ENCODE results near the gene SSNA1.
A peak's percentile ranks its signal among the peaks of the same experiment; 100 is the strongest.

The SSNA1 gene

DNA sequence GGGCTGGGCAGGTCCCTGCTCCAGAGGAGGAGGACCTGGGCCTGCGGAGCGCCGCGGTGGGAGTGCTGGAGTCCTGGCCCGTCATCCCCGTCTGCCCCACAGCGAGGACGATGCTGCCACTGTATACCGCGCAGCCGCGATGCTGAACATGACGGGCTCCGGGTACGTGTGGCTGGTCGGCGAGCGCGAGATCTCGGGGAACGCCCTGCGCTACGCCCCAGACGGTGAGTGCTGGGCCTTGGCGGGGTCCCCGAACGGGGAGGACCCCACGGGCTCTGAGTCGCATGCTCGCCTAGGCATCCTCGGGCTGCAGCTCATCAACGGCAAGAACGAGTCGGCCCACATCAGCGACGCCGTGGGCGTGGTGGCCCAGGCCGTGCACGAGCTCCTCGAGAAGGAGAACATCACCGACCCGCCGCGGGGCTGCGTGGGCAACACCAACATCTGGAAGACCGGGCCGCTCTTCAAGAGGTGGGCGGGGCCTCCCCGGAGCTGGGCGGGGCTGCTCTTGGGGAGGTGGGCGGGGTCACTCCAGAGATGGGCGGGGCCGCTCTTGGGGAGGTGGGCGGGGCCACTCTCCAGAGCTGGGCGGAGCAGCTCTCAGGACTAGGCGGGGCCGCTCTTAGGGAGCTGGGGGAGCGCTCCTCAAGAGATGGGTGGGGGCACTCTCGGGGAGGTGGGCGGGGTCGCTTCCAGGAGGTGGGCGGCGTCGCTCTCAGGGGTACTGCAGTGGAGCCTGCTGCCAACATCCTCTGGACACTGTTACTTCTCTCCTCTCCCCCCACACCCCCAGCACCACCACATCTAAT is 31.7 kb upstream of the SSNA1 start:
- peak; percentile 59 for DNase-seq

DNA sequence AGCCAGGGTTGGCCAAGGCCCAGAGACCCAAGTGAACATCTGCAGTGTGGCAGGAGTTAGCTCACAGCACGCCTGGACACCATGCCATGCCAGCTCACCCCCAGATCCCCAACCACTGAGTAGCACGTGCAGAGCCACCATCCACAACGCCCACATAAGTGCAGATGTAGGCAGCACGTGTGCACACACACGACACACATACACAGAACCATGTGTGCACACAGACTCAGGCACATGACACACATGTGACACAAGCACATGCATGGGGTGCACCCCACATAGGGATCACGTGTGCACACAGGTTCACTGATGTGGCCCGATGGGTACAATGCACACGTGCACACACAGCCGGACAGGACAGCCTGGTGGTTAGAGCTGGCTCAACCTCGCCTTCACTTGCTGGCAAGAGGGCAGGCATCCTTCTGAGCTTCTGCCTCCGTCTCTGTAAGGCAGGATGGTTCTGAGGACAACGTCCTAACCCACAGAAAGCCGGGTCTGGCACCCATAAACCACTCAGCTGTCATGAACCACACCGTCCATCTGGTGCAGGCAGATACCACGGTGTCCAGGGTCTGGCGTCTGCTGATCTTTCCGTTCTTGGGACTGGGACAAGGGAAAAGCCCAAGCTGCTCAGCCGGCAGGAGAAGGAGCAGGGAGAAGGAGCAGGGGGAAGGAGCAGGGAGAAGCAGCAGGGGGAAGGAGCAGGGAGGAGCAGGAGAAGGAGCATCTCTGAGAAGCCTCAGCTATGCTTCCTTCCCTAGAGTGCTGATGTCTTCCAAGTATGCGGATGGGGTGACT is 30.7 kb upstream of the SSNA1 start:
- DNase-seq = no peak

DNA sequence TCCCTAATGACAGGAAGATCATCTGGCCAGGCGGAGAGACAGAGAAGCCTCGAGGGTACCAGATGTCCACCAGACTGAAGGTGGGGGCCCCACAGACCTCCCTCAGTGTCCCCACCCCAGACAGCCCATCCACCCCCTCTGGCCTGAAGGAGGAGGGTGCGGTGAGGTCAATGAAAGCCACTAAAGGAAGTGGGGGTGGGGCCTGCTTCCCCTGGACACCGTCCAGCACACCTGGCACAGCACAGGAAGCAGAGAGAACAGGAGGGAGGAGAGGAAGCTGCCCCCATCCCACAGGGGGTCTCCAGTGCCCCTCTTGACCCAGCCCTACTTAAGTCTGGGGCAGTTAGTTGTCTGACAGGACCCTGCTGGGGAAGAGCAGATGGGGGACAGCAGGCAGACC is 29.9 kb upstream of the SSNA1 start:
- no peak for DNase-seq

DNA sequence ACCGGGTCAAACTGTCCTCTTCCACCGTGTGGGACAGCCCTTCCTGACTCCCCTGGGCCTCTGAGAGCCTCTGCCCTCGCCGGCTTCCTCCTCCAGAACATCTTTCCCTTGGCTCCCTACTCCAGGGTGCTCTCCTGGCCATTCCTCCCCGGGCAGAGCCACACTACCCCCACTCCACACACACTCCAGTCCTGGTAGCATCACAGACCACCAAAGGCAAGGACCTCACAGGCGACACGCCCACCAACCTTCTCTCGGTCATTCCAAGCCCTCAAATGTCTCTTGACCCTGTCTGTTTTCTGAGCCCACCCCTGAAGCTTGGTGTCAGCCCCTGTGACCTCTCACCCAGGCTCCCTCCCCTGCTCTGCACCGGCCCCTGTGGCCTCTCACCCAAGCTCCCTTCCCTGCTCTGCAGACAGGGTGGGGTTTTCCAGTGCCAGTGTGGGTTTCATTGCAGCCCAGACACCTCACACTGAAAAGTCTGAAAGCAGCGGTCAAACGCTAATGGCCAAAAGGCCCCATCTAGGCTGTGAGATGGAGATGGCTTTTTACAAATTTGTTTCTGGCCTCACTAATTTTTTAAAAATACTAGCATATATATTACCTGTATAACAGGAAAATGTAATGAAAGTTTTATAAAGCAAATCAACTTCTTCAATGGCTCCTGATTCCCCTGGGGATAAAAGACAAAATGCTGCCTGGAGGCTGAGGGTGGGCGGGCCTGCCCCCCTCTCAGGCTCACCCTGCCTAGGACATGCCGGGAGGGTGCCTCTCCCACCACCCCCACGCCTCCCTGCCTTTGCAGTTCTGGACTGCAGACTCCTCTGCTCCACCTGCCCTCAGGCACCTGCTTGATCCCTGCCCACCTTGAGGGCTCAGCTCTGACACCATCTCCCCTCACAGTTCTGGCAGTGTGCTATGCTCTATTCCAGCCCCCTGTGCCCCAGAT is 29.1 kb upstream of the SSNA1 start:
- no peak for DNase-seq

DNA sequence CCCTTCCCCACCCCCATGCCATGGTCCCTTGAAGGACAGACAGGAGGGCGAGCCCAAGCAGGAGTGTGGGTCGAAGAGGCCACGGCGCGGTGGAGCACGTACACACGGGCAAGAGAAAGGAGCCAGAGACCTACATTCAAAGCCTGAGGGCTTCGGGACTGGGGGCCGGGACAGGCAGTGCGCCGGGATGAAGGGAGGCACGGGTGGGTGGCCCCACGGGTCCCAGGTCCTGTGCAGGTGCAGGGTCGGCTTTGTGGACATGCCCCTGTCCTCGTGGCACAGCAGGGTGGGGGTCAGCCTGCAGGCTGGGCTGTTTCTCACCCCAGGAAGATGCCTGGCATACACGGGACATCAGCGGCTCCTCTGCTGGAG is 28.4 kb upstream of the SSNA1 start:
- no peak for DNase-seq

DNA sequence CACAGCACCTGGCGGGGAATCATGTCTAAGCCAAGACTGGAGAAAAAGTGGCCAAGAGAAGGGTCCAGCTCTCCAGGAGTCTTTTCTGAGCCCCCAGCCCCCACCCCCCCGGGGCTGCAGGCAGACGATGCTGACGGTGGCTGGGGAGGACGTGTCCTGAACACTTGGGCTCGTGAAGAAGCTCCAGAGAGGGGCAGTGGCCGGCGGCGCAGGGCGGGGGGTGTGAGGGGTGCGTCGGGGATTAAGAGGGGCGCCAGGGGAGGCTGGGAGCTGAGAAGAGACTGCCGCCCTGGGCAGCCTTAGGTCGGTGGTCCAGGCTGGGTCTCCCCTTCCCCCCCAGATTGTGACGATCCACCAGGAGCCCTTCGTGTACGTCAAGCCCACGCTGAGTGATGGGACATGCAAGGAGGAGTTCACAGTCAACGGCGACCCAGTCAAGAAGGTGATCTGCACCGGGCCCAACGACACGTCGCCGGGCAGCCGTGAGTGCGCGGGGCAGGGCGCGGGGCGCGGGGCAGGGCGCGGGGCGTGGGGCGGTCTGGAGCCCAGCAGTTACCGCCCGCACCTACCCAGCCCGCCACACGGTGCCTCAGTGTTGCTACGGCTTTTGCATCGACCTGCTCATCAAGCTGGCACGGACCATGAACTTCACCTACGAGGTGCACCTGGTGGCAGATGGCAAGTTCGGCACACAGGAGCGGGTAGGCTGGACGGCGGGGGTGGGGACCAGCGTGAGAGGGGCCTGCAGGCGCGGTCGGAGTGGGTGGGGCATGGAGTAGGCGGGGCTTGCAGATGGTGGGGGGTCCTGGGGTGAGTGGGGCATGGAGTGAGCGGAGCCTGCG is 27.5 kb upstream of the SSNA1 start:
- DNase-seq = no peak

DNA sequence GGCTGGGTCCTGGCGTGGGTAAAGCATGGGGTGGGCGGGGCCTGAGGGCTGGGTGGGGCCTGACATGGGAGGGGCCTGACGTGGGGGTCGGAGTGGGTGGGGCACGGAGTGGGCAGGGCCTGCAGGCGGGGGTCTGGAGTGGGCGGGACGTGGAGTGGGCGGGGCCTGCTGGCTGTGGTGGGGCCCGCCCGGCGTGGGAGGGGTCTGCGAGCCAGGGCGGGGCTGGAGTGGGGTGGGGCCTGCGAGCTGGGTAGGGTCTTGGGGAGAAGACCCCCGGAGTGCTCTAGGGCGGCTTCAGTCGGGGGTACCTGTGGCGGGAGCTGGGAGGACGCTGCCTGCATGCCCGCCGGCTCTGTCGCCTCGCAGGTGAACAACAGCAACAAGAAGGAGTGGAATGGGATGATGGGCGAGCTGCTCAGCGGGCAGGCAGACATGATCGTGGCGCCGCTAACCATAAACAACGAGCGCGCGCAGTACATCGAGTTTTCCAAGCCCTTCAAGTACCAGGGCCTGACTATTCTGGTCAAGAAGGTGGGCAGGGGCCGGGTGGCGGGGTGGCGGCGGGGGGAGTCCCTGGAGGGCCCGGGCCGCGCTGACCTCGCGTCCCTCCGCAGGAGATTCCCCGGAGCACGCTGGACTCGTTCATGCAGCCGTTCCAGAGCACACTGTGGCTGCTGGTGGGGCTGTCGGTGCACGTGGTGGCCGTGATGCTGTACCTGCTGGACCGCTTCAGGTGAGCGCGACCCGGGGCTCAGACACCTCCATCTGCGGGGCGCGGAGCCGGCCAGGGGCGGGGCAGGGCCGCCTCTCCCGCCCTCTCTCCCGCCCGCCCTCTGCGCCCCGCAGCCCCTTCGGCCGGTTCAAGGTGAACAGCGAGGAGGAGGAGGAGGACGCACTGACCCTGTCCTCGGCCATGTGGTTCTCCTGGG is 26.7 kb upstream of the SSNA1 start:
- no peak for DNase-seq

DNA sequence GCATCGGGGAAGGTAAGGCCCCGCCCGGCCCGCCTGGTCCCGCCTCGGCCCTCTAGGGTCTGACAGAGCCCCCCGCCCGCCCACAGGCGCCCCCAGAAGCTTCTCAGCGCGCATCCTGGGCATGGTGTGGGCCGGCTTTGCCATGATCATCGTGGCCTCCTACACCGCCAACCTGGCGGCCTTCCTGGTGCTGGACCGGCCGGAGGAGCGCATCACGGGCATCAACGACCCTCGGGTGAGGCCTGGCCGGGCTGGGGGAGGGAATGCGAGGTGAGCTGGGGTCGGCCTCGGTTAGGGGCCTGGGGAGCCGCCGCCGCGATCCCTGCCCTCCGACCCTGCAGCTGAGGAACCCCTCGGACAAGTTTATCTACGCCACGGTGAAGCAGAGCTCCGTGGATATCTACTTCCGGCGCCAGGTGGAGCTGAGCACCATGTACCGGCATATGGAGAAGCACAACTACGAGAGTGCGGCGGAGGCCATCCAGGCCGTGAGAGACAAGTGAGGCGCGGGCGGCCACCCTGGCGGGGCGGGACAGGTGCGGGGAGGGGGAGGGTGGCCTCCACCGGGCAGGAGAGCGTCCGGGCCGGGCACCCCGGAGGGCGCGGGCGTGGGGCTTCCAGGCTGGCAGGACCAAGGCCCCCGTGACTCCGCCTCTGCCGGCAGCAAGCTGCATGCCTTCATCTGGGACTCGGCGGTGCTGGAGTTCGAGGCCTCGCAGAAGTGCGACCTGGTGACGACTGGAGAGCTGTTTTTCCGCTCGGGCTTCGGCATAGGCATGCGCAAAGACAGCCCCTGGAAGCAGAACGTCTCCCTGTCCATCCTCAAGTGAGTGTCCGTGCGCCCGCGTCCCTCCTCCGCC is 25.7 kb upstream of the SSNA1 start:
- no peak for DNase-seq

DNA sequence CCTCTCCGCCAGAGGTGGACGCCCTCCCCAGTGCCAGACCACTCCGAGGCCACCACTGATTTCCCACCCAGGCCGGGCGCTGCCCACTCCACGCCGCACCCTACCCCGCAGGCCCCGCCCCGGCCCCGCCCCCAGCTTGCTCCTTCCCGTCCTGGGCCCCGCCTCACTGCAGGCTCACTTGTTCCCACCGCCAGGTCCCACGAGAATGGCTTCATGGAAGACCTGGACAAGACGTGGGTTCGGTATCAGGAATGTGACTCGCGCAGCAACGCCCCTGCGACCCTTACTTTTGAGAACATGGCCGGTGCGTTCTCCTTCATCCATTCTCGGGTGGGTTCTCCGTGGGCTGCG is 25.1 kb upstream of the SSNA1 start:
- no peak for DNase-seq

DNA sequence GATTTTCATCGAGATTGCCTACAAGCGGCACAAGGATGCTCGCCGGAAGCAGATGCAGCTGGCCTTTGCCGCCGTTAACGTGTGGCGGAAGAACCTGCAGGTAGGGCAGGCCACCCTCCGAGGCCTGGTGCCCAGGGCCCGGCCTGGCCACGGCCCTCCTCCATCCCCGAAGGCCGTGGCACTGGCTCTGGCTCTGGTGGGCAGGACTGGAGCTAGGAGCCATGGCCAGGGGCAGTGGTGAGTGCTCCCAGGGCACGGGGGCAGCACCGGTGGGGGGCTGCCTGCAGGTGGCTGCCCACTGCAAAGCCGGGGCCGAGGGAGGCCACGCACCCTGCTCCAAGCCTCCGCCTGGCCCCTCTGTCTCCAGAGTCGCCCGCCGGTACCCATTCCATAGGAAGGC is 24.7 kb upstream of the SSNA1 start:
- DNase-seq = no peak

DNA sequence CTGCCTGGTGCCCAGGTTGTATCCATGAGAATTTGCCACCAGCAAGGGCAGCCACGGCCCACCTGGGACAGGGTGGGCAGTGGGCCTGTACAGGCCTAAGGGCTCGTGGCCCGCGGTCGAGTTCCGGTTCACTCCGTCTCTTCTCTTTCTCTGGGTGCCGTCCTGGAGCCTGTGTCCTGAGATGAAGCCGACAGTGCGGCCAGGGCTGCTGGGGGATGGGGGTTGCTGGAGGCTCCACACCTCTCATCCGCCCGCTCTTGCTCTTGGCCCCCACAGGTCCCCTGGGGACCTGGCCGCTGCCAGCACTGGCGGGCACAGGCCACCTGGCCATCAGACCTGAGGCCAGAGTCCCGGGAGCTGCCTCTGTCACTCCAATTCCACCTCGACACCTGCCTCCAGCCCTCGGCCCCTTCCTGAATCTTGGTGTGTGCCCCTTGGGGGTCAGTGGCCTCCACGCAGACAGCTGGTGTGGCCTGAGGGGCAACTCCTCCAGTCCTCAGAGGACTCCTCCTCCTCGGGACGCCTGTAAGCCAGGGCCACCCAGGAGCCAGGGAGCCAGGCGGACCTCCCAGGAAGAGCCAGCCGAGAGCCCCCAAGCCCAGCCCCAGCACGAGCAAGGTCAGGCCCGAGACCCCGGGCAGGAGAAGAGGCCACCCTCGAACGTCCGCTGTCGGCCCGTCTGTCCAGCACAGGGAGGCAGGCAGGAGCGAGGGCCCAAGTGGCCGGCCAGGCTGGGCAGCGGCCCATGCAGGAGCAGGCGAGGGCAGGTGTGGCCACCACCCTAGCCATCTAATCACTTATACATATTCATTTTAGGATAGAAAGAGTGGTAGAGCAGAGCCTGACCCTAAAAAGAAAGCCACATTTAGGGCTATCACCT is 23.9 kb upstream of the SSNA1 start:
- no peak for DNase-seq

DNA sequence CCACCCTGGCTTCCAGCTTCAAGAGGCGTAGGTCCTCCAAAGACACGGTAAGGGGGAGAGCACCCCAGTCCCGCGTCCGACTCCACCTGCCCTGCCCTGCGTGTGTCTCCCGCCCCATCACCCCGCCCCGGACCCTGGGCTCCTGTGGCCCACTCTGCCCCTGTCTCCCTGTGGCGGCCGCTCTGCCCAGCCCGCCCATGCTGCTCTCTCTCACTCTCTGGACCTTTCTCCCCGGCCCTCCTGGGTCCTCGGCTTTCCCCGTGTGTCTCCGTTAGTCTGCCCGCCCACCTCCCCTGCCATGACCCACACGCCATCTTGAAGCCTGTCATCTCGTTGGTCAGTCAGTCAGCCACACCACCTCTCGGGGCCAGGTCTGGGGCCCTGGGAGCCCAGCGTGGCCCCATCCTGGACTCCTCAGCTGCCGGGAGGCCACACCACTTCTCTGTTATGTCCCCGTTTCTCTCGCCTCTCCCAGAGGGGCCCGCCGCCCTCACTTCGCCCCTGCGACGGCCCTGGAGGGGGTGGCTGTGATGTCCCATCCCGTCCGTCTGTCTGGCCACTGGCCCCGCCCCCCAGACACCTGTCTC is 23.1 kb upstream of the SSNA1 start:
- no peak for DNase-seq

DNA sequence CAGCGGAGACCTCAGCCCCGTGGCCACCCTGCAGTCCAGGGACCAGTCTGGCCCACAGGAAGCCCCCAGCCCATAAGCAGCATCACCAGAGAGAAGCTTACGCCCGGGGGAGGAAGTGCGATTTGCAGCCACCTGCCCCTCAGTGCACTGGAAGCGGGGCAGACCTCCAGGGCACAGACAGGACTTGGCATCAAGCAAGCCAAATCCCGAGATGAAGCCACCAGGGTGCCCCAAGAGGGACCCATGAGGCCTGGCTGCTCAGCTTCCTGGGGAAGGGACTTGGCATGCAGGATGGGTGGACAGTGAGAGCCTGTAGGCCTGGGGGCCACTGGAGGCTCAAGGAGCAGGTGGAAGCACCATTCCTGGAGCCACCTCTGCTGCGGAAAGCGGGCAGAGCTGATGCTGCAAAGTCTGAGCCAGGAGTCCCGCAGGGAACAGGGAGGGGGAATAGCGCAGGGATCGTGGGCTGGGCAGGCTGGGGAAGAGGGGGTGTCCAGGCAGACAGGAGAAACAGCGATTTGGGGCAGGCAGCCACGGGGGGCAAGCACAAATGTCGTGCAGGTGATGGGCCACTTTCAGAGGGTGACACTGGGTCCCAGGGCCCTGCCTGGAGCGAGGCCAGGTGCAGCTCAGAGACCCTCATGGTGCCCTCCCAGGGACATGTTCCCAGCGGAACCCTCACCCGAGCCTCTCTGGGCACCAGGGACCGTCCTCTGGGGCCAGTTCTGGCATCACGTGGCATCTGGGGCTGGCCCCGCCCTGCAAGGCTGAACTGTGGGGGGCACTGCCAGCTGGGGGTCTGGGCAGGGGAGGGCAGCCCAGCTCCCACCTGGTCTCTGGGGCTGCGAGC is 21.9 kb upstream of the SSNA1 start:
- no peak for DNase-seq

DNA sequence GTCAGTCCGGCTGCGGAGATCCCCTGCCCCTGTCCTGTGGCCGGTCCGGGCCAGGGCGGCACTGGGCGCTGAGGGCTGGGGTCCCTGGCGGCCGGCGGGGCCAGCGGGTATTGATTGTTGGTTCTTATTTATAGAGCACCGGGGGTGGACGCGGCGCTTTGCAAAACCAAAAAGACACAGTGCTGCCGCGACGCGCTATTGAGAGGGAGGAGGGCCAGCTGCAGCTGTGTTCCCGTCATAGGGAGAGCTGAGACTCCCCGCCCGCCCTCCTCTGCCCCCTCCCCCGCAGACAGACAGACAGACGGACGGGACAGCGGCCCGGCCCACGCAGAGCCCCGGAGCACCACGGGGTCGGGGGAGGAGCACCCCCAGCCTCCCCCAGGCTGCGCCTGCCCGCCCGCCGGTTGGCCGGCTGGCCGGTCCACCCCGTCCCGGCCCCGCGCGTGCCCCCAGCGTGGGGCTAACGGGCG is 21.2 kb upstream of the SSNA1 start:
- no peak for DNase-seq

DNA sequence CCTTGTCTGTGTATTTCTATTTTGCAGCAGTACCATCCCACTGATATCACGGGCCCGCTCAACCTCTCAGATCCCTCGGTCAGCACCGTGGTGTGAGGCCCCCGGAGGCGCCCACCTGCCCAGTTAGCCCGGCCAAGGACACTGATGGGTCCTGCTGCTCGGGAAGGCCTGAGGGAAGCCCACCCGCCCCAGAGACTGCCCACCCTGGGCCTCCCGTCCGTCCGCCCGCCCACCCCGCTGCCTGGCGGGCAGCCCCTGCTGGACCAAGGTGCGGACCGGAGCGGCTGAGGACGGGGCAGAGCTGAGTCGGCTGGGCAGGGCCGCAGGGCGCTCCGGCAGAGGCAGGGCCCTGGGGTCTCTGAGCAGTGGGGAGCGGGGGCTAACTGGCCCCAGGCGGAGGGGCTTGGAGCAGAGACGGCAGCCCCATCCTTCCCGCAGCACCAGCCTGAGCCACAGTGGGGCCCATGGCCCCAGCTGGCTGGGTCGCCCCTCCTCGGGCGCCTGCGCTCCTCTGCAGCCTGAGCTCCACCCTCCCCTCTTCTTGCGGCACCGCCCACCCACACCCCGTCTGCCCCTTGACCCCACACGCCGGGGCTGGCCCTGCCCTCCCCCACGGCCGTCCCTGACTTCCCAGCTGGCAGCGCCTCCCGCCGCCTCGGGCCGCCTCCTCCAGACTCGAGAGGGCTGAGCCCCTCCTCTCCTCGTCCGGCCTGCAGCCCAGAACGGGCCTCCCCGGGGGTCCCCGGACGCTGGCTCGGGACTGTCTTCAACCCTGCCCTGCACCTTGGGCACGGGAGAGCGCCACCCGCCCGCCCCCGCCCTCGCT is 20.5 kb upstream of the SSNA1 start:
- DNase-seq = no peak

DNA sequence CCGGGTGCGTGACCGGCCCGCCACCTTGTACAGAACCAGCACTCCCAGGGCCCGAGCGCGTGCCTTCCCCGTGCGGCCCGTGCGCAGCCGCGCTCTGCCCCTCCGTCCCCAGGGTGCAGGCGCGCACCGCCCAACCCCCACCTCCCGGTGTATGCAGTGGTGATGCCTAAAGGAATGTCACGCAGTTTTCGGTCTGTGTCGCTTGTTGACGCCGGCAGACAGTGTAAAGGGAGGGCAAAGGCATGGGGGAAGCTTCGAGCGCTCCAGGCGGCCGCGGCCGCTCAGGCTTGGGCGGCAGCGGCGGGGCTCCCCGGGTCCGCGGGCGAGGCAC is 19.9 kb upstream of the SSNA1 start:
- DNase-seq = no peak
